Karpas-422 (cell line): ENCODE measurements around the gene PSEN1. TPM values are rescaled to one million over a fixed set of nuclear protein-coding genes. Genes with fewer than 3 reads are reported as not detected.
"Not testable (repeated sequence)": the region's sequence is repeated elsewhere in the genome, so short reads cannot be mapped to it uniquely, and the experiment has no call there.

Source experiments
- DNase-seq: peaks from one replicate; pipeline ENCODE4 v3.0.0-alpha.2; 2015
- H2AFZ ChIP-seq: fragments of 200-600 bp; sonication (generic); 2 replicates; pipeline ENCODE4 v1.6.1; 2014; ENCODE audit warnings: antibody characterized with exemption, low read length, mixed read lengths
- H3K27ac ChIP-seq: fragments of 200-600 bp; sonication (generic); 2 replicates; pipeline ENCODE4 v1.5.1; 2014; ENCODE audit warnings: mild to moderate bottlenecking, low read length, moderate library complexity
- H3K27me3 ChIP-seq: fragments of 200-600 bp; sonication (generic); 2 replicates; pipeline ENCODE4 v1.6.1; 2014; ENCODE audit warnings: low read length, mixed read lengths
- H3K36me3 ChIP-seq: fragments of 200-600 bp; sonication (generic); 2 replicates; pipeline ENCODE4 v1.6.1; 2014; ENCODE audit warnings: low read length, mixed read lengths; ENCODE audit not compliant: insufficient read depth
- H3K4me1 ChIP-seq: fragments of 200-600 bp; sonication (generic); 2 replicates; pipeline ENCODE4 v1.6.1; 2014; ENCODE audit warnings: mild to moderate bottlenecking, low read length, mixed read lengths
- H3K4me2 ChIP-seq: fragments of 200-600 bp; sonication (generic); 2 replicates; pipeline ENCODE4 v1.6.1; 2014; ENCODE audit warnings: low read length, low read depth, mild to moderate bottlenecking; ENCODE audit not compliant: poor library complexity, severe bottlenecking
- H3K4me3 ChIP-seq: fragments of 200-600 bp; sonication (generic); 2 replicates; pipeline ENCODE4 v1.5.1; 2014; ENCODE audit warnings: mild to moderate bottlenecking, antibody characterized with exemption, low read length, mixed read lengths
- H3K79me2 ChIP-seq: fragments of 200-600 bp; sonication (generic); 2 replicates; pipeline ENCODE4 v1.6.1; 2014; ENCODE audit warnings: mild to moderate bottlenecking, low read length, mixed read lengths
- H3K9ac ChIP-seq: fragments of 200-600 bp; sonication (generic); 2 replicates; pipeline ENCODE4 v1.6.0; 2014; ENCODE audit warnings: low read length
- H3K9me2 ChIP-seq: fragments of 200-600 bp; sonication (generic), shearing (Covaris generic); replicated peaks from 2 replicates; pipeline ENCODE4 v1.6.0; 2014; ENCODE audit warnings: mild to moderate bottlenecking, low read length, moderate library complexity; ENCODE audit not compliant: insufficient read depth
- H3K9me3 ChIP-seq: fragments of 300-700, 200-600 bp; sonication (generic); 2 replicates; pipeline ENCODE4 v1.6.1; 2014; ENCODE audit warnings: low read length, mixed read lengths
- H4K20me1 ChIP-seq: fragments of 200-600 bp; sonication (generic); 2 replicates; pipeline ENCODE4 v1.6.1; 2014; ENCODE audit warnings: mild to moderate bottlenecking, antibody characterized with exemption, low read length, low read depth; ENCODE audit not compliant: insufficient read depth
- total RNA-seq: library from RNA; depleted of rRNA; stranded (reverse); fragments of >200 nt; shearing (Covaris generic); gene quantifications from 2 replicates; pipeline ENCODE4 v1.2.3, GENCODE V29; 2014; ENCODE audit warnings: low replicate concordance

PSEN1 gene
- total RNA-seq, 1 experiment from 2014 or later = 57.8 TPM

DNA sequence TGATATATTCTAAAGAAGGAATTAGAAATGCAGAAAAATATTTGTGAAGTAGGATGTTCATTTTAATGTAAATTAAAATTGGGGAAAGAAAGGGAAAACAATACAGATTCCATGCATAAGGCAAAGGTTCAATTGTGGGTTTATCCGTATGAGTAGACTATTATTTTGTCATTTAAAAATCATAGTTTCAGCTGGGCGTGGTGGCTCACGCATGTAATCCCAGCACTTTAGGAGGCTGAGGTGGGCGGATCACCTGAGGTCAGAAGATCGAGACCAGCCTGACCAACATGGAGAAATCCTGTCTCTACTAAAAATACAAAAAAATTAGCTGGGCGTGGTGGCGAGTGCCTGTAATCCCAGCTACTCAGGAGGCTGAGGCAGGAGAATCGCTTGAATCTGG lies 44.7 kb downstream of the PSEN1 start:
- not testable (repeated sequence) for H3K9ac ChIP-seq, H3K9me2 ChIP-seq, H3K9me3 ChIP-seq, H4K20me1 ChIP-seq, H3K27me3 ChIP-seq, H3K4me3 ChIP-seq, H3K27ac ChIP-seq, H2AFZ ChIP-seq, H3K4me2 ChIP-seq, DNase-seq
- H3K79me2 ChIP-seq = peaks cover 10% of the 10 kb centered on the region; the same call in 1 of the 2 replicates
- H3K36me3 ChIP-seq = peaks cover 27% of the 10 kb centered on the region
- peaks cover 13% of the 10 kb centered on the region for H3K4me1 ChIP-seq

DNA sequence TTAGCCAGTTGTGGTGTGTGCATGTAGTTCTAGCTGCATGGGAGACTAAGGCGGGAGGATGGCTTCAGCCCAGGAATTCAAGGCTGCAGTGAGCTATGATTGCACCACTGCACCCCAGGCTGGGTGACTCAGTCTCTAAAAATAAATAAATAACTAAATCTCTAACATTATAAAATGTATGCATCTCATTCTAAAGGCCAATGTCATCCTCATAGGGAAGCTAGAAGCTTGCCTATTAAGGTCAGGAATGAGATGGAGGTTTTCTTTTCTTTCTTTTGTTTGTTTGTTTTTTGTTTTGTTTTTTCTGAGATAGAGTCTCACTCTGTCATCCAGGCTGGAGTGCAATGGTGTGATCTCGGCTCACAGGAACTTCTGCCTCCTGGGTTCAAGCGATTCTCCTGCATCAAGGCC lies 52.2 kb downstream of the PSEN1 start:
- H3K4me3 ChIP-seq = no peak overlapping the region
- H3K9me3 ChIP-seq = no peaks in the 10 kb centered on the region
- H2AFZ ChIP-seq = no peak overlapping the region
- no peaks in the 10 kb centered on the region for H3K4me1 ChIP-seq
- H3K9ac ChIP-seq = no peak overlapping the region
- 0 out of 2 replicates have a peak, but pooled peaks cover 4% of the 10 kb centered on the region for H3K79me2 ChIP-seq
- no peaks in the 10 kb centered on the region for H3K9me2 ChIP-seq
- H3K27me3 ChIP-seq = no peaks in the 10 kb centered on the region
- no peak overlapping the region for H3K27ac ChIP-seq
- DNase-seq = no peak
- H3K4me2 ChIP-seq = no peak overlapping the region
- H4K20me1 ChIP-seq = no peaks in the 10 kb centered on the region
- H3K36me3 ChIP-seq = peaks cover 29% of the 10 kb centered on the region

DNA sequence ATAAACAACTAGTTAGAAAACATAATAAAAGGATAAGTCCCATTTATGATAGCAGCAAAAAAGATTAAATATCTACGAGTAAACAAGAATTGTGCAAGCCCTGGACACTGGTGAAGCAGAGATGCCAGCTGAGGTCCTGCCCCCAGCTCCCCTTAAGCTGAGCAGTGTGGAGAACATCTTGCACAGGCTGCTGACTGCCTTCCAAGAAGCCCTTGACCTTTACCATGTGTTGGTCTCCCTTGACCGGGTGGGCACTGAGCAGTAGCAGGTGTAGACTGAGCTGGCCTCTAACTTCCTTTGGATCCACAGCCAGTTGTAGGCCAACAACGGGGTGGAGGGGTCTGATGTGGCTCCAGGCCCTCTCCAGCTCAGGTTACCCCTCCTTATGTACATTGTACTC lies 53.3 kb downstream of the PSEN1 start:
- H4K20me1 ChIP-seq = no peaks in the 10 kb centered on the region
- no peak overlapping the region for H2AFZ ChIP-seq
- H3K27ac ChIP-seq = no peak overlapping the region
- H3K4me3 ChIP-seq = no peak overlapping the region
- no peaks in the 10 kb centered on the region for H3K9me3 ChIP-seq
- 0 out of 2 replicates have a peak, but pooled peaks cover 4% of the 10 kb centered on the region for H3K79me2 ChIP-seq
- DNase-seq = no peak
- H3K4me1 ChIP-seq = no peaks in the 10 kb centered on the region
- no peak overlapping the region for H3K9ac ChIP-seq
- no peak overlapping the region for H3K4me2 ChIP-seq
- no peaks in the 10 kb centered on the region for H3K27me3 ChIP-seq
- no peaks in the 10 kb centered on the region for H3K9me2 ChIP-seq
- peaks cover 36% of the 10 kb centered on the region for H3K36me3 ChIP-seq

DNA sequence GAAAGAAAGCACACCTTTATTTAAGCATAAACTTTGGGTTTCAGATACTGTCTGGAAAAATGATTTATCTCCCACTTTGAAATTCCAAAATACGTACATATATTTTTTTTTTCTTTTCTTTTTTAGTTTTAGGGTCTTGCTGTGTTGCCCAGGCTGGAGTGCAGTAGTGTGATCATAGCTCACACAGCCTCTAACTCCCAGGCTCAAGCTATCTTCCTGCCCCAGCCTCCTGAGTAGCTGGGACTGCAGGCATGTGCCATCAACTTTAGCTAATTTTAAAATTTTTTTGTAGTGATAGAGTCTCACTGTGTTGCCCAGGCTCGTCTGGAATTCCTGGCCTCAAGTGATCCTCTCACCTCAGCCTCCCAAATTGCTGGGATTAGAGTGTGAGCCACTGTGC lies 55.1 kb downstream of the PSEN1 start:
- no peak overlapping the region for H2AFZ ChIP-seq
- DNase-seq = no peak
- H3K9ac ChIP-seq = no peak overlapping the region
- peaks cover 48% of the 10 kb centered on the region for H3K36me3 ChIP-seq
- H3K27ac ChIP-seq = no peak overlapping the region
- no peak overlapping the region for H3K4me2 ChIP-seq
- no peaks in the 10 kb centered on the region for H3K27me3 ChIP-seq
- no peak overlapping the region for H3K4me3 ChIP-seq
- no peaks in the 10 kb centered on the region for H4K20me1 ChIP-seq
- no peaks in the 10 kb centered on the region for H3K9me2 ChIP-seq
- no peaks in the 10 kb centered on the region for H3K9me3 ChIP-seq
- H3K4me1 ChIP-seq = no peaks in the 10 kb centered on the region
- H3K79me2 ChIP-seq = 0 out of 2 replicates have a peak, but pooled peaks cover 4% of the 10 kb centered on the region

DNA sequence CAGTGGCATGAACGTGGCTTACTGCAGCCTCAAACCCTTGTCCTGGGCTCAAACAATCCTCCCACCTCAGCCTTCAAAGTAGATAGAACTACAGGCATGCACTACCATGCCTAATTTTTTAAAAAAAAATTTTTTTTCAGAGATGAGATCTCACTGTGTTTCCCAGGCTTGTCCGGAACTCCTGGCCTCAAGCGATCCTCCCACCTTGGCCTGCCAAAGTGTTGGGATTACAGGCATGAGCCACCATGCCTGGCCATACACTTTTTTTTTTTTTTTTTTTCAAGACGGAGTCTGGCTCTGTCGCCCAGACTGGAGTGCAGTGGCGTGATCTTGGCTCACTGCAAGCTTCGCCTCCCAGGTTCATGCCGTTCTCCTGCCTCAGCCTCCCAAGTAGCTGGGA lies 58.0 kb downstream of the PSEN1 start:
- H3K9me2 ChIP-seq, H3K9me3 ChIP-seq, H3K4me2 ChIP-seq, H3K4me1 ChIP-seq, H3K9ac ChIP-seq, H3K27ac ChIP-seq, H3K4me3 ChIP-seq, H3K79me2 ChIP-seq, DNase-seq, H2AFZ ChIP-seq, H3K27me3 ChIP-seq, H4K20me1 ChIP-seq: not testable (repeated sequence)
- H3K36me3 ChIP-seq = peaks cover 53% of the 10 kb centered on the region

DNA sequence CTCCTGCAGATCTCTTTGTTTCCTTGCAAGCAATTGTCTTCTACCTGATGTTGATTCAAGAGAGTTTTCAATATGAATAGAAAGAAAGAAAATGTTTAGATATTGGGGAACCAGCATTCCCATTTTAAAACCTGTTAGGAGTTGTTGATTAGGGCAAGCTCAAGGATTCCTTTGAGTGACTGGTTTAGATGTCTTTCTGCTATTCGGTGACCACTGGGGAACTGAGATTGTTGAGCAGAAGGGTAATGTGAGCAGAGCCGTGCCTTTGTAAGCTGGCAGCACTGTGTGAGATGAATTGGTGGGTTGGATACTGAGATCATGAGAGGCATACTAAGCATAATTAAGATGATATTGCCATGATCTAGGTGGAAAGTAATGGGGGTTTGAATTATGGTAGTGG lies 61.9 kb downstream of the PSEN1 start:
- Histone ChIP-seq H3K9me2 (no peaks in the 10 kb centered on the region), H4K20me1 (no peaks in the 10 kb centered on the region), H3K9me3 (no peaks in the 10 kb centered on the region), H3K27me3 (no peaks in the 10 kb centered on the region), H3K4me1 (no peaks in the 10 kb centered on the region), H3K4me2 (no peak overlapping the region), H3K79me2 (peaks cover 9% of the 10 kb centered on the region; the same call in 1 of the 2 replicates), H2AFZ (no peak overlapping the region), H3K4me3 (no peak overlapping the region), H3K36me3 (peaks cover 44% of the 10 kb centered on the region), H3K9ac (no peak overlapping the region), H3K27ac (no peak overlapping the region)
- DNase-seq = no peak

DNA sequence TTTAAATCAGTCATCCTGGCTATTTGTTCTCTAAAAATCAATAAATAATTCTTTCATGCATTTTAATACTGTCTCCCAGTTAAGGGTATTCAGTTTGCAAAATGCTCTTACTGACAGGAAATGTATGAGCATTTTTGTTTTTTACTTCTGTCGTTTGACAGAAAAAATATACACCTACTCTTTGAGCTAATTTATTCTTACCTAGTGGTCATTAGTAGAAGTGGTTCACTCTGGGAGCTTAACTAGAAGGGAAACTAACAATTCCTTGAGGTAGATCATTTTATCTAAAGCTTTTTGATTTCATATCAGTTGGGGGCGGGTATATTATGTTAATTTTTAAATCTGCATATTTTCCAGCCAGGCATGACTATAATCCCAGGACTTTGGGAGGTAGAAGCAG lies 67.2 kb downstream of the PSEN1 start:
- H3K36me3 ChIP-seq = peaks cover 59% of the 10 kb centered on the region
- H3K9me2 ChIP-seq = no peaks in the 10 kb centered on the region
- no peaks in the 10 kb centered on the region for H3K9me3 ChIP-seq
- H3K27me3 ChIP-seq = no peaks in the 10 kb centered on the region
- no peaks in the 10 kb centered on the region for H4K20me1 ChIP-seq
- H3K9ac ChIP-seq = no peak overlapping the region
- H3K4me1 ChIP-seq = no peaks in the 10 kb centered on the region
- no peak overlapping the region for H3K4me2 ChIP-seq
- peaks cover 5% of the 10 kb centered on the region; the same call in 1 of the 2 replicates for H3K79me2 ChIP-seq
- no peak overlapping the region for H3K27ac ChIP-seq
- no peak overlapping the region for H3K4me3 ChIP-seq
- DNase-seq = no peak
- no peak overlapping the region for H2AFZ ChIP-seq

DNA sequence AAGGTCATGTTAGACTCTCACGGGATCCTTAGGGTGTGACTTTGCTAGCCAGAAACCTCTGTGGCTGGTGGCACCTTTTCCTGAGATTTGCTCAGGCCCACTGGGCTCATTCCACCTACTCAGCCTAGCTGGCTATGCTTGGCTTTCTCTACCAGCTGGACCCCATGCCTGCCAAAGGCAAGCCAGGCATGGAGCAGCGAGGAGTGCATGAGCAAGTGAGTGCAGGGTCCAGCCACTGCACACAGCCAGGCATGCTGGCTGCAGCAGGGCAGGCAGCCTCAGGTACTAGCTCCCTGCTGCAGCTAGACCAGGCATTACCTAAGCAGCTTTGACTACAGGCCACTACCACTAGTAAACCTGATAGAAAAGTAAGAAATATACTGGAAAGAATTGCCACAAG lies 71.3 kb downstream of the PSEN1 start:
- peaks cover 63% of the 10 kb centered on the region for H3K36me3 ChIP-seq
- H3K27me3 ChIP-seq = no peaks in the 10 kb centered on the region
- no peaks in the 10 kb centered on the region for H3K9me3 ChIP-seq
- no peak for DNase-seq
- no peak overlapping the region for H2AFZ ChIP-seq
- no peaks in the 10 kb centered on the region for H3K9me2 ChIP-seq
- no peaks in the 10 kb centered on the region for H3K79me2 ChIP-seq
- H3K4me1 ChIP-seq = no peaks in the 10 kb centered on the region
- H3K27ac ChIP-seq = no peak overlapping the region
- H4K20me1 ChIP-seq = no peaks in the 10 kb centered on the region
- no peak overlapping the region for H3K9ac ChIP-seq
- no peak overlapping the region for H3K4me2 ChIP-seq
- no peak overlapping the region for H3K4me3 ChIP-seq

DNA sequence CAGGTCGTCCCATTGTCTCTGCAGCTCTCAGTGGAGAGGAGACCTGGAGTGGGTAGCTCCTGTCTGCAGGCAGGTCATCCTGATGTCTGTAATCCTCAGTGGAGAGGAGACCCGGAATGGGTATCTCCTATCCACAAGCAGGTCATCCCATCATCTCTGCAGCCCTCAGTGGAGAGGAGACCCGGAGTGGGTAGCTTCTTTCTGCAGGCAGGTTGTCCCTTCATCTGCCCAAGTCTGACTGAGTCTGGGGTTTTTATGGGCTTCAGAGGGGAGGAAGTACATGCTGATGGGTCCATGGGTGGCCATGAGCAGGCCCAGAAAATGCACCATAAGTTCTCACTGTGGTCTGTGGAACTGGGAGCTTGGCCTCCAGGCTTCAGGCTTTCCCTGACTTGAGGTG lies 72.1 kb downstream of the PSEN1 start:
- no peak for DNase-seq
- Histone ChIP-seq H3K27ac (no peak overlapping the region), H3K9me2 (no peaks in the 10 kb centered on the region), H3K4me3 (no peak overlapping the region), H3K36me3 (peaks cover 69% of the 10 kb centered on the region), H4K20me1 (no peaks in the 10 kb centered on the region), H3K79me2 (no peaks in the 10 kb centered on the region), H3K9ac (no peak overlapping the region), H3K4me2 (no peak overlapping the region), H3K9me3 (no peaks in the 10 kb centered on the region), H3K4me1 (no peaks in the 10 kb centered on the region), H2AFZ (no peak overlapping the region), H3K27me3 (no peaks in the 10 kb centered on the region)
